Epithelial cell of prostate (primary cell): ENCODE results near the gene NPHP4.

Experiments
- DNase-seq: peaks from one replicate; pipeline ENCODE4 v3.0.0-alpha.2; 2011; ENCODE audit warnings: low read depth, low spot score
- H3K27ac ChIP-seq: fragments of 450-650 bp; 2 replicates; pipeline ENCODE4 v1.5.1; 2017; ENCODE audit warnings: mild to moderate bottlenecking

The NPHP4 gene

DNA sequence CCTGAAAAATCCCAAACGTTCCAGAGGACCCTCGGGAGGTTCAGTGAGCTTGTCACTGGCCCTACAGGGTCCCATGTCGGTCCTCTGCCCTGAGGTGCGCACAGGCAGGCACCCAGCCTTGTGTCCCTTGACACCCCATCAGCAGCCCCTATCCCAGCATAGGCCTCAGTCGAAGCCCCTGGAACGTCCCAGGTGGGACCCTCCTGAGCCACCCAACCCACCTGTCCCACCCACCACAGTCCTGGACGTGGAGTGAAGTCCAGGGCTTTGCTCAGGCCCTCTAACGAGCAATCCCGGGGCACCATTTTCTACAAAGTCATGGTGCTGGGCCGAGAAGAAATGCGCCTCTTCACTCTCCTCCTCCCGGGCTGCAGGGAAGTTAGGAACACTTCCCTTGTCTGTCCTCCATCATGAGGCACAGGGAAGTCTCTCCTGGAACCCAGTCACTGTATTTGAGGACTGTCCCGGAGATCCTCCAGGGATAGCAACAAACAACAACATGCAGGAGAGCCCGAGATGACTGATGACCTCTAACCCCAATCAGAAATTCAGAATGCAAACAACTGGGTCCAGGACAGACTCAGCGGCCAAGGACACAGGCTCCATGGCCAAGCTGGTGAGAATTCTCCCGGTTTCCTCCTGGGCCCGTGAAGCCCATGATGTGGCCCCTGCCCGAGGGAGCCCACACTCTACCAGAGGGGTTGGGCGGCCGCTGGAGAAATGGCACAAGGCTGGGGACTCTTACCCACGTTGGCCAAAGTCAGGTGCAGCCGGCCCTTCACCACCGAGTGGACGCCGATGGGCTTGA lies 105.5 kb downstream of the NPHP4 start:
- no peak for DNase-seq
- no peak overlapping the region for H3K27ac ChIP-seq

DNA sequence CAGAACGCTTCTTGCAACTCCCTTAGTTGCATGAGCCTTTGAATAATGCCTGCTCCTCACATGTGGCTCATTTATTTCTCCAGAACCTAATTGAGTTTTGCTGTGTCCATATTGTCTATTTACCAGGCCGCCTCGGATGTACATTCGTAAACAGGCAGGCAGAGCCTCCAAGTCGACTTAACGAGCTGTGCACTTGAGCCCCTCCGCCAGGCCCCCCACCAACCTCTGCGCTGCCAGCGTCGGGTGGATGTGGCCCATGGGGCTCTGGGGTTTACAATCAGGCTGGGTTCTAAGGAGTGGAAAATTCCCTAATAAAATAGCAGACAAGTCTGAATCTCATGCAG lies 106.1 kb downstream of the NPHP4 start:
- H3K27ac ChIP-seq: no peak overlapping the region
- DNase-seq: no peak

DNA sequence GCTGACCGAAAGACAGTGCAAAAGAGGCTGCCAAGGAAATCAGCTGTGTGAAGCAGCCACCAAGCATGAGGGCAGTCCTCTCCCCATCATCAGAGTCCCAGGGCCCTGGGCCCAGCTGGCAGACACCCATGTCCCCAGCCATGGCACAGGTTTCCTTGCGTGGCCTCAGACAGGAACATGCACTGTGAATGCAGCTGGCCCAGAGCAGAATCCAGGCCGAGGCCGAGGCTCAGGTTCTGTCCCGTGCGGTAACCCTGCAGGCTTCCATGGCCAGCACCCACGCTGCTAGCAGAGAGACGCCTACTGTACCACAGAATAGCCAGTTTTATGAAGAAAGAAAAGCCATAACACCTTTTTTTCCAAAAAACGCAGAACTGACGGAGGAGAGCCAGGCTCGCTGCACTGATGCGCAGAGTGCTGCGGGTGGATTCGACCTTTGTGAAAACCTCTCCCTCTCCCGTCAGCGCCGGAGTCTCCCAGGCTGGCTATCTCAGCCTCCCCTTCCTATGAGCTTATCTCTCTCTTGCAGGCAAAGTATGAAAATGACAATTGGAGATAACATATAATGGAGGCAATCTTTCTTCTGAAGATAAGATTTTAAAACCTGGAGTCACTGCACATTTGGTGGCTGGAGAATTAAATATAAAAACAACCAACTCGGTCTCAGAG lies 106.6 kb downstream of the NPHP4 start:
- DNase-seq: no peak
- no peak overlapping the region for H3K27ac ChIP-seq

DNA sequence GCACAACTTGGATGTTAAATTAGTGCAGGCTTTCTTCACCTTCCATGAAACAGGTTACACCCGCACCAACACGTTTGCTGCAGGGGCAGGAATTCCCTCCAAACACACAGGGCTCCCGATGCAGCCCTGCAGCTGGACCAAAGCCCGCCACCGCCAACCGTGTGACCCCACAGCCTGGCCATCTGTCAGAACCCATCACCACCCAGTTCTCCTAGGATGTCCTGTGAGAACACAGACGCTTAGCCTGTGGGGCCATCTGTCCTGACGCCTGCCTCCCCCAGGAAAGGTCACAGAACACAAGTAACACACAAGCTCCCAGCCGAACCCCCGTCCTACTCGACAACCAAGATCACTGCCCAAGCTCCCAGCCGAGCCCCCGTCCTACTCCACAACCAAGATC lies 108.1 kb downstream of the NPHP4 start:
- no peak for DNase-seq
- no peak overlapping the region for H3K27ac ChIP-seq

DNA sequence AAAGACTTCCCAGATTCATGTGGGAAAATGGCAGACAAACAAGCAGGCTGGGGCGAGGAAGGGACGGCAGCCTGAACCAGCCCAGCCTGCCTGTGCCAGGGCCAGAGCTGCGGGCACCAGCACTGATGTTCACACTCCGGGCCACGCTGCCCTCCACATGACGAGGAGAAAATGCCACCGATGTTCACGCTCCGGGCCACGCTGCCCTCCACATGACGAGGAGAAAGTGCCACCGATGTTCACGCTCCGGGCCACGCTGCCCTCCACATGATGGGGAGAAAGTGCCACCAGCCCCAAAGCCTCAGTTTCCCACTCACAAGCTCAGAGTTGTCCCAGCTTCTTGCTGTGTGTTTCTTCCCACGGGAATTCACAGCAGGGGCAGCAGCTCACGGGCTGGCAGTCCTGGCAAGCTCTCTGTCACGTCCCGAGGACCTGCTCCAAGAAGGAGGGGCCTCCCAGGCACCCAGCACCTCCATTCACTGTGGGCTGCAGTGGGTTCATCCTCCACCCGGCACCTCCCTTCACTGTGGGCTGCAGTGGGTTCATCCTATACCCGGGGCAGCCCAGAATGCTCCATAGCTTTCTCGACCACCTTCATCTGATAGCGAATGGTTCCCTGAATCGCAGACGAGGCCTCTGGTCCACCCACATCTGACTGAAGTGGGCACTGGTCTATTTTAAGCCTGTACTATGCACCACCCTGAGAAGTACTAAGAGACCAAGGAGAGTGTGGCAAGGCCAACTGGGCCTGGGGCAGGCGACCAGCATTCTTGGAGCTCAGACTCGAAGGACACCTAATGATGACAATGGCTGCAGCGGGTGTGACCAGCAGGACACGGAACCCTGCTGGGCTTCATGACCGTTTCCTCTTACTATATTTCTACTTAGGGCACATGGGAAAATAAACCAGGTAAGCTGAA lies 108.8 kb downstream of the NPHP4 start:
- no peak for DNase-seq
- H3K27ac ChIP-seq: no peak overlapping the region

DNA sequence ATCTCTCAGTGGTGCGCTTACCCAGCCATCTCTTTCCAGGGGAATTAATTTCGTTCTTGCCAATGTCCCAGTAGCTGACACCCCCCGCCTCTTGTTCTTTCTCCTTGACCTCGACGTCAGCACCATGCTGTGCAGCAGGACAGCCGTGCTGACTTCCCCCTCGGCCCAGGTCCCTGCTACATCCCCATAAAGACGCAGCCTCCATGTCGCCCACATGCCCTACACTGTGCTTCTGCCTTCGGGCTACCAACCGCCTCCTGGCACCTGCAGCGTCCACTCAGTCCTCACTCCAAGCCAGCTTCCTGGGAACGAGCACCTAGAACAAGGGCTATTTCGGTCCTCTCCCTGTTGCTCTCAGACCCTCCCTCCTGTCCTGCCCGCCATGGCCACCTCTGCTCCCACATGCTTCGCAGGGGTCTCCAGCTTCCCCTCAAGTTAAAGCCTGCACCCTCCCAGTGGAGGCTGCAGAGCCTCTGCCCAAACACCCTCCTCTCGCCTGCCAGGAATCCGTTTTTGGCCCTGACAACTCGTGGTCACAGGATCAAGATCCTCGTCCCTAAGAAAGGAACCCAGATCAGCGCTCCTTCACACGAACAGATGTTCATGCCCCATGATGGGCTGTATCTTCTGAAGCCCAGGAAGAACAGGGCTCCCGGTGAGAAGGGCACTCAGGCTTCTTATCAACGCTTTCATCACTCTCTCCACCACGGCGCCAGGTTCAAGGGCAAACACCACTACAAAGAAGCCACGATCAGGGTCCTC lies 109.7 kb downstream of the NPHP4 start:
- no peak overlapping the region for H3K27ac ChIP-seq
- DNase-seq: no peak

DNA sequence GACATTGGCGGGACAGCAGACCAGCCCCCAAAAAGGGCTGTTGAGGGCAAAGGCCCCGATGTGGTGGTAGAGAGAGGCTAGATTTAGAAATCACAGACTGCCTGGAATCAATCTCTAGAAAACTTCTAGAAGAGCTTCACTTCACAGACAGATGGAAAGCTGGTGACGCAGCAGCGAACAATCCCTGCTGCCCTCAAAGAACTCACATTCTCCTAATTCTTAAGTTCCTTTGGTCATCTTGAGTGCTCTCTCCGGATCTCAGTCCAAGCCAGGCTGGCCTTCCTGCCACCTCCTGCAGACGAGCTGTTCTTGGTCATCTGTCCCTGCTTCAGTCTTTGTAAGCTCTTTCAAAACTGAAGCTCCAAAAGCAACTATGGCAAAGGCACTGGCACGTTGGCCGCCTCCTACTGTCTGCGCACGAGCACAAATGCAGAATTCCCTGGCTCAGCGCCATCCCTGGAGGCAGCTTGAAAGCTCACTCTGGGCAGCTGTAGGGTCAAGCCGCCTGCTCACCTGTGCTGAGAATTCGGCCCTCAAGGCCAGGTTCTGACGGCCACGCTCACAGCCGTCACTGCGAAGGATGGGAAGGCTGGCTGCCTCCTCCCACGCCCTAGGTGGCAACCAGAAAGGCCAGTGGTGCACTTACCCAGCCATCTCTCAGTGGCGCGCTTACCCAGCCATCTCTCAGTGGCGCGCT lies 110.6 kb downstream of the NPHP4 start:
- DNase-seq: no peak
- no peak overlapping the region for H3K27ac ChIP-seq

GRCh38 chr1:5880630-5881405 lies 111.4 kb downstream of the NPHP4 start:
- no peak overlapping the region for H3K27ac ChIP-seq
- no peak for DNase-seq

- DNase-seq: no peak
- no peak overlapping the region for H3K27ac ChIP-seq
Measured at GRCh38 chr1:5879421-5879820, 112.8 kb downstream of the NPHP4 start.

GRCh38 chr1:5878971-5879370 lies 113.3 kb downstream of the NPHP4 start:
- DNase-seq: no peak
- no peak overlapping the region for H3K27ac ChIP-seq

DNA sequence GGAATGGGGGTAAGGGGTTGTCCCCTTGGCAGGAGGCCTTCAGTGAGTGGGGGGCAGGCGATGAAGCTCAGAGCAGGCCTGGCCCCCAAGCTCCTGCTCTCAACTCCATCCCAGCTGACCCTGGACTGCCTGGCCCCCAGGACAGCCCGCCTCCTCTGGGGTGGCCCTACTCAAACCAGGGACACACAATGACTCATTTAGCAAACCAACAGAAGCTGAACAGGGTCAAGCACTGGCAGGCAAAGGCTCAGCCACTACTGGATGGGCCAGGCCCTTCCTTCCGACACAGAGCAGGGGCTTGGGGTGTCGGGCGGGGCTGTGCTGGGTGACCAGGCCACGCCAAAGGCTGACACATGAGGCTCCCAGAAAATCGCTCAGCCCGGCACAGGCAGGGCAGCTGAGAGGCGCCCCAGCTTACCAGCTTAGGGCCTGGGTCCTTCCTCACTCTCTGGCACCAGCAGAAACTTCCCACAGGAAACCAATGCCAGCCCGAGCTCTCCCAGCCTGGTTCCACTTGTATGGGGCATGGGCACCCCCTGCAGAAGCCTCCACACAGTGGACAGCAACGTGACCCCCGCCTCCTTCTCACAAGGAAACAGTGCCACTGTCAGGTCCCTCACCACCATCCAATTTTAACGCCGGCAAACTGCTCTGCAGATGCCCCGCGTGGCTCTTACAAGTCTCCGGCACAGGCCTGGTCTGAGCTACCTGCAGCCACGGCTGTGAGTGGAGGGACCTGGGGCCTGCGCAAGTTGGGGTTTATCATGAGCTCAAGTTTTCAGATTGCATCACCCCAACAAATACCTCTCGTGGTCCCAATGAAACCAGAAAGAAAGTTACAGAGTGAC lies 114.3 kb downstream of the NPHP4 start:
- DNase-seq: no peak
- no peak overlapping the region for H3K27ac ChIP-seq

GRCh38 chr1:5877001-5877400 lies 115.2 kb downstream of the NPHP4 start:
- no peak for DNase-seq

GRCh38 chr1:5876094-5876650 lies 116.1 kb downstream of the NPHP4 start:
- H3K27ac ChIP-seq: no peak overlapping the region
- DNase-seq: no peak

More at GRCh38 chr1:5877001-5877400, 115.2 kb downstream of the NPHP4 start:
- H3K27ac ChIP-seq: no peak overlapping the region

DNA sequence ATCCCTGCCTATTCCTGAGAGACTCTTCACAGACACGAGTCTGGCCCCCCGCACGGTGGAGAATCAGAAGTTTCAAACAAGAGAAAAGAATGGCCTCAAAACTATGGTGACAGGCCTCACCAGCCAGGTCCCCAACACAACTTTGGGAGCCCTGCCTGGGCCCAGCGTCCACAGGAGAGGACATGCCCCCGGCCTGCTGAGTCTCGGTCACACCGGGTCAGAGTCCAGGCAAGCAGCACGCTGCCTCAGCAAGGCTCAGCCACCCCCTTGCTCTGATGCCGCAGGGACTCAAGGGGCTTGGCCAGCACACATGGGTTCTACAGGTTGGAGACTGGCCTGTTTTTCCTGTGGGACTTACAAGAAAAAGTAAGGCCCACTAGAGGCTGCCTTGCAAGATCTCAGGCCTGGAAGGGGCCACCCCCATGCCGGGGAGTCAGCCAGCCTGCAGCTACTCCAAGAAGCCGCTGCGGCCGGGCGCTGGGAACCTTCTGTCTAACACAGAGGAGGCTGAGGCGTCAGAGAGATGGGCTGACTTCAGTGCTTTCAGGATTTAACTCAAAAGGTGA lies 116.8 kb downstream of the NPHP4 start:
- DNase-seq: no peak
- H3K27ac ChIP-seq: no peak overlapping the region

DNA sequence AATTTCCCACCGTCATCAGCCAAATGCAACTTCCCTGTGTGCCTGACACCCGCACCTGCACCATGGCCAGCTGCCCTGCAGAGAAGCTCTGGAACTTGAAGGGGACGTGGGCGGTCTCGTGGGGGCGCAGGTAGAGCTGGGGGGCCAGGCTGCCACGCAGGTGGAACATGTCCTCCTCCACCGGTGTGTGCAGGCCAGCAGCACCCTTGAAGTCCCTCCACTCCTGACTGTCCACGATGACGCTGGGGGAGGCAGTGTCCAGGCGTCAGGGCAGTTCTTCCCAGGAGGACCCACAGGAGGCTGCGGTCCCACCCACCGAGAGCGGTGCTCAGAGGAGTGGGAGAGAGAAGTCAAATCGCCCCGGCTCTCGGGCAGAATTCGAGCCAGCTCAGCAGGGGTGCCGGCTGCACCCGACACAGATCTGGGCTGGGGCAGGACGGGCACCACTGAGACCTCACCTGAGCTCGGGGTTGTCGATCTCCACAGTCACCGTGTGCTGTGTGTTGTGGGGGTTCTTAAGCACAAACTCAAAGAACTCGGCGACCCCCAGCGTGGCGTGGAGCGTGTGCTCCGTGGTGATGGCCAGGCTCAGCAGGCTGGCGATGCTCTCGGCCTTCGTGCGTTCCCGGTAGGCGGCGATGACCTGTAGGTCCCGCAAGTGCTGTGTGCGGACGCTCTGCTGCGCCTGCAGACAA lies 117.7 kb downstream of the NPHP4 start:
- DNase-seq: no peak
- no peak overlapping the region for H3K27ac ChIP-seq

- DNase-seq: no peak
- no peak overlapping the region for H3K27ac ChIP-seq
Measured at GRCh38 chr1:5873556-5873955, 118.7 kb downstream of the NPHP4 start.

GRCh38 chr1:5872886-5873285 lies 119.3 kb downstream of the NPHP4 start:
- no peak overlapping the region for H3K27ac ChIP-seq
- no peak for DNase-seq
